GM12891 (cell line): ENCODE results near the gene SCAMP3.
"Not testable (repeated sequence)": the region's sequence is repeated elsewhere in the genome, so short reads cannot be mapped to it uniquely, and the experiment has no call there.

Experiments used
- DNase-seq: peaks from one replicate; pipeline ENCODE4 v3.0.0; 2011; ENCODE audit warnings: low spot score; ENCODE audit not compliant: insufficient read length
- FAIRE-seq: peaks from 2 replicates; lab custom pipeline; 2011; peaks lifted over from hg19 to GRCh38; lab: Jason Lieb, UNC
- PAX5 ChIP-seq: IDR thresholded peaks from 2 replicates; pipeline ENCODE4 v1.6.1; 2011; ENCODE audit warnings: low read length, moderate library complexity, mild to moderate bottlenecking; ENCODE audit not compliant: insufficient read depth, severe bottlenecking
- POLR2A ChIP-seq: IDR thresholded peaks from 2 replicates; pipeline ENCODE4 v1.6.1; 2011; ENCODE audit warnings: low read depth, low read length, control low read depth
- POLR2AphosphoS5 ChIP-seq: IDR thresholded peaks from 2 replicates; pipeline ENCODE4 v1.6.1; 2011; ENCODE audit warnings: low read depth, low read length, control low read depth
- POU2F2 ChIP-seq: IDR thresholded peaks from 2 replicates; pipeline ENCODE4 v1.6.1; 2011; ENCODE audit warnings: low read depth, mild to moderate bottlenecking, control low read depth, low read length, moderate library complexity
- SPI1 ChIP-seq: IDR thresholded peaks from 2 replicates; pipeline ENCODE4 v1.6.1; 2011; ENCODE audit warnings: low read depth, low read length, control low read depth
- TAF1 ChIP-seq: IDR thresholded peaks from 2 replicates; pipeline ENCODE4 v1.6.1; 2011; ENCODE audit warnings: low read depth, low read length, control low read depth

SCAMP3 gene

GRCh38 chr1:155231302-155231701, 30.9 kb downstream of the SCAMP3 start:
- not testable (repeated sequence) for DNase-seq, FAIRE-seq

GRCh38 chr1:155228096-155228427, 34.1 kb downstream of the SCAMP3 start:
- FAIRE-seq: no peak
- DNase-seq: no peak

GRCh38 chr1:155227261-155228095, 34.7 kb downstream of the SCAMP3 start:
- TF ChIP-seq POLR2AphosphoS5 (peak; percentile 79), TAF1 (peak; percentile 76), SPI1 (peak; percentile 23; the same call in 1 of the 2 replicates), PAX5 (no peak), POLR2A (peak; percentile 85), POU2F2 (peak; percentile 63; the same call in 1 of the 2 replicates)
- peak; percentile 92 for FAIRE-seq
- peak; percentile 95 for DNase-seq

More at GRCh38 chr1:155228096-155228427, 34.1 kb downstream of the SCAMP3 start:
- TF ChIP-seq POLR2A: no peak
- TF ChIP-seq POLR2AphosphoS5: no peak
- no peak for TF ChIP-seq SPI1
- no peak for TF ChIP-seq POU2F2
- no peak for TF ChIP-seq PAX5
- TF ChIP-seq TAF1: no peak

- TF ChIP-seq POU2F2: no peak
- TF ChIP-seq POLR2AphosphoS5: no peak
- no peak for TF ChIP-seq POLR2A
- no peak; the same call in 1 of the 2 replicates for TF ChIP-seq TAF1
- TF ChIP-seq PAX5: no peak
- no peak for TF ChIP-seq SPI1
- FAIRE-seq (no peak), DNase-seq (no peak)
Observed at GRCh38 chr1:155226910-155227260, 35.3 kb downstream of the SCAMP3 start.

- FAIRE-seq: peak; percentile 55
- no peak for TF ChIP-seq POLR2A
- TF ChIP-seq SPI1: no peak
- peak; percentile 58 for DNase-seq
Observed at GRCh38 chr1:155226188-155226909, 35.8 kb downstream of the SCAMP3 start.

- FAIRE-seq, DNase-seq: not testable (repeated sequence)
Observed at GRCh38 chr1:155225404-155225759, 36.8 kb downstream of the SCAMP3 start.

- no peak for FAIRE-seq
- TF ChIP-seq POLR2AphosphoS5 (no peak), TAF1 (no peak), PAX5 (no peak), POU2F2 (no peak), SPI1 (peak; percentile 15; the same call in 1 of the 2 replicates)
- DNase-seq: no peak
Observed at GRCh38 chr1:155223047-155223446, 39.1 kb downstream of the SCAMP3 start.

- not testable (repeated sequence) for FAIRE-seq, DNase-seq
Observed at GRCh38 chr1:155220211-155220965, 41.8 kb downstream of the SCAMP3 start.

- DNase-seq (no peak), FAIRE-seq (no peak)
Observed at GRCh38 chr1:155219592-155220031, 42.5 kb downstream of the SCAMP3 start.

GRCh38 chr1:155218854-155219591, 43.1 kb downstream of the SCAMP3 start:
- no peak for DNase-seq
- FAIRE-seq: no peak
- TF ChIP-seq TAF1 (no peak), PAX5 (no peak), SPI1 (no peak), POLR2AphosphoS5 (no peak)

More at GRCh38 chr1:155219592-155220031, 42.5 kb downstream of the SCAMP3 start:
- no peak for TF ChIP-seq POLR2A
- no peak for TF ChIP-seq PAX5

- peak; percentile 20 for FAIRE-seq
- DNase-seq: not testable (repeated sequence)
Observed at GRCh38 chr1:155214702-155215101, 47.5 kb downstream of the SCAMP3 start.

- FAIRE-seq: not testable (repeated sequence)
Observed at GRCh38 chr1:155212051-155212440, 50.1 kb downstream of the SCAMP3 start.

GRCh38 chr1:155211381-155212050, 50.6 kb downstream of the SCAMP3 start:
- not testable (repeated sequence) for FAIRE-seq, DNase-seq

More at GRCh38 chr1:155212051-155212440, 50.1 kb downstream of the SCAMP3 start:
- not testable (repeated sequence) for DNase-seq
